ENCODE results near the gene CTNND2. TPM values are rescaled to one million over a fixed set of nuclear protein-coding genes. Genes with fewer than 3 reads are reported as not detected.

Gene CTNND2
- polyA plus RNA-seq, 1 donor from 2014 or later = 67.0 TPM

GRCh38 chr5:11449966-11450365, 454.3 kb downstream of the CTNND2 start:
- Histone ChIP-seq H3F3A (ENCODE audit: insufficient read depth, low read length, poor library complexity, severe bottlenecking) (no peaks in the 10 kb centered on the region), H3K79me2 (replicated peaks; ENCODE audit: insufficient read depth, low read length) (peaks cover 3% of the 10 kb centered on the region), H3K9me2 (ENCODE audit: insufficient read depth, low read length) (no peaks in the 10 kb centered on the region), H3K4me2 (ENCODE audit: low read length) (no peak overlapping the region), H3K27ac (ENCODE audit: low read length) (no peak overlapping the region), H3K27me3 (ENCODE audit: insufficient read depth, low read depth, low read length) (no peaks in the 10 kb centered on the region), H3K4me3 (ENCODE audit: low read length) (no peak overlapping the region), H3K9me3 (ENCODE audit: low read length) (no peaks in the 10 kb centered on the region), H3K9ac (ENCODE audit: low read length) (no peak overlapping the region), H4K20me1 (ENCODE audit: insufficient read depth) (no peaks in the 10 kb centered on the region), H2AFZ (ENCODE audit: low read depth, low read length) (no peak overlapping the region), H3K36me3 (ENCODE audit: insufficient read depth, low read length) (no peaks in the 10 kb centered on the region)
- TF ChIP-seq EP300 (conservative IDR thresholded peaks at IDR 0.05; ENCODE audit: poor library complexity, severe bottlenecking) = no peak
- no peak for TF ChIP-seq POLR2AphosphoS5 (IDR thresholded peaks at IDR 0.05)
- TF ChIP-seq, protein P1, sequence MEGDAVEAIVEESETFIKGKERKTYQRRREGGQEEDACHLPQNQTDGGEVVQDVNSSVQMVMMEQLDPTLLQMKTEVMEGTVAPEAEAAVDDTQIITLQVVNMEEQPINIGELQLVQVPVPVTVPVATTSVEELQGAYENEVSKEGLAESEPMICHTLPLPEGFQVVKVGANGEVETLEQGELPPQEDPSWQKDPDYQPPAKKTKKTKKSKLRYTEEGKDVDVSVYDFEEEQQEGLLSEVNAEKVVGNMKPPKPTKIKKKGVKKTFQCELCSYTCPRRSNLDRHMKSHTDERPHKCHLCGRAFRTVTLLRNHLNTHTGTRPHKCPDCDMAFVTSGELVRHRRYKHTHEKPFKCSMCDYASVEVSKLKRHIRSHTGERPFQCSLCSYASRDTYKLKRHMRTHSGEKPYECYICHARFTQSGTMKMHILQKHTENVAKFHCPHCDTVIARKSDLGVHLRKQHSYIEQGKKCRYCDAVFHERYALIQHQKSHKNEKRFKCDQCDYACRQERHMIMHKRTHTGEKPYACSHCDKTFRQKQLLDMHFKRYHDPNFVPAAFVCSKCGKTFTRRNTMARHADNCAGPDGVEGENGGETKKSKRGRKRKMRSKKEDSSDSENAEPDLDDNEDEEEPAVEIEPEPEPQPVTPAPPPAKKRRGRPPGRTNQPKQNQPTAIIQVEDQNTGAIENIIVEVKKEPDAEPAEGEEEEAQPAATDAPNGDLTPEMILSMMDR (IDR thresholded peaks at IDR 0.05; ENCODE audit: poor library complexity, severe bottlenecking) = no peak
- no peak for TF ChIP-seq TAF1 (IDR thresholded peaks at IDR 0.05; ENCODE audit: low read depth)
- TF ChIP-seq EZH2 (IDR thresholded peaks at IDR 0.05; ENCODE audit: borderline replicate concordance, insufficient read depth, low read length, poor library complexity, severe bottlenecking) = no peak

DNA sequence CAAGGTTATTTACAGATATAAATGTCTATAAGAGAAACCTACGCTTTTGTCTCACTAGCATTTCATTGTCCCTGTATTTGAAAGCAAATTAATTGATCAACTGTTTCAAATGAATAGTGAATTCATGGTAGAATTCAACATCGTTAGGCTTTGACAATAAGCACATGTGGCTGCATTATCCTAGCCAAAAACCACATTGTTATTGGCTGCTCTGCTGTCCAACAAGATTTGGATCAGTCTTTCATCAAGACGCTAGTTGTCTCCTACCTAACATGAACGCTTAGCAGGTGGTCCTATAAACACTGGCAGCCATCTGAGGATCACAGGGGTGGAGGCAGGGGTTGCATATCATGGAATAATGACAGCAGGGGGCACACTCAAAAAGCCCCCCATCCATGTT, 455.0 kb downstream of the CTNND2 start:
- no peak for TF ChIP-seq TAF1 (IDR thresholded peaks at IDR 0.05; ENCODE audit: low read depth)
- TF ChIP-seq, protein P2, sequence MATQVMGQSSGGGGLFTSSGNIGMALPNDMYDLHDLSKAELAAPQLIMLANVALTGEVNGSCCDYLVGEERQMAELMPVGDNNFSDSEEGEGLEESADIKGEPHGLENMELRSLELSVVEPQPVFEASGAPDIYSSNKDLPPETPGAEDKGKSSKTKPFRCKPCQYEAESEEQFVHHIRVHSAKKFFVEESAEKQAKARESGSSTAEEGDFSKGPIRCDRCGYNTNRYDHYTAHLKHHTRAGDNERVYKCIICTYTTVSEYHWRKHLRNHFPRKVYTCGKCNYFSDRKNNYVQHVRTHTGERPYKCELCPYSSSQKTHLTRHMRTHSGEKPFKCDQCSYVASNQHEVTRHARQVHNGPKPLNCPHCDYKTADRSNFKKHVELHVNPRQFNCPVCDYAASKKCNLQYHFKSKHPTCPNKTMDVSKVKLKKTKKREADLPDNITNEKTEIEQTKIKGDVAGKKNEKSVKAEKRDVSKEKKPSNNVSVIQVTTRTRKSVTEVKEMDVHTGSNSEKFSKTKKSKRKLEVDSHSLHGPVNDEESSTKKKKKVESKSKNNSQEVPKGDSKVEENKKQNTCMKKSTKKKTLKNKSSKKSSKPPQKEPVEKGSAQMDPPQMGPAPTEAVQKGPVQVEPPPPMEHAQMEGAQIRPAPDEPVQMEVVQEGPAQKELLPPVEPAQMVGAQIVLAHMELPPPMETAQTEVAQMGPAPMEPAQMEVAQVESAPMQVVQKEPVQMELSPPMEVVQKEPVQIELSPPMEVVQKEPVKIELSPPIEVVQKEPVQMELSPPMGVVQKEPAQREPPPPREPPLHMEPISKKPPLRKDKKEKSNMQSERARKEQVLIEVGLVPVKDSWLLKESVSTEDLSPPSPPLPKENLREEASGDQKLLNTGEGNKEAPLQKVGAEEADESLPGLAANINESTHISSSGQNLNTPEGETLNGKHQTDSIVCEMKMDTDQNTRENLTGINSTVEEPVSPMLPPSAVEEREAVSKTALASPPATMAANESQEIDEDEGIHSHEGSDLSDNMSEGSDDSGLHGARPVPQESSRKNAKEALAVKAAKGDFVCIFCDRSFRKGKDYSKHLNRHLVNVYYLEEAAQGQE (IDR thresholded peaks at IDR 0.05; ENCODE audit: borderline replicate concordance) = no peak
- TF ChIP-seq MXI1 (conservative IDR thresholded peaks at IDR 0.05; ENCODE audit: poor library complexity, severe bottlenecking) = no peak
- no peak for TF ChIP-seq EP300 (conservative IDR thresholded peaks at IDR 0.05; ENCODE audit: poor library complexity, severe bottlenecking)
- TF ChIP-seq, protein P1 (IDR thresholded peaks at IDR 0.05; ENCODE audit: poor library complexity, severe bottlenecking) = no peak
- TF ChIP-seq POLR2AphosphoS5 (IDR thresholded peaks at IDR 0.05) = no peak
- TF ChIP-seq SMC3 (conservative IDR thresholded peaks at IDR 0.05; ENCODE audit: poor library complexity) = no peak
- TF ChIP-seq RAD21 (conservative IDR thresholded peaks at IDR 0.05) = no peak
- TF ChIP-seq EZH2 (IDR thresholded peaks at IDR 0.05; ENCODE audit: borderline replicate concordance, insufficient read depth, low read length, poor library complexity, severe bottlenecking) = no peak
- H3K9me2 ChIP-seq (ENCODE audit: insufficient read depth, low read length) = no peaks in the 10 kb centered on the region
- no peaks in the 10 kb centered on the region for H3K36me3 ChIP-seq (ENCODE audit: insufficient read depth, low read length)
- no peaks in the 10 kb centered on the region for H3K9me3 ChIP-seq (ENCODE audit: low read length)
- no peaks in the 10 kb centered on the region for H4K20me1 ChIP-seq (ENCODE audit: insufficient read depth)
- no peak overlapping the region for H3K27ac ChIP-seq (ENCODE audit: low read length)
- no peaks in the 10 kb centered on the region for H3K27me3 ChIP-seq (ENCODE audit: insufficient read depth, low read depth, low read length)
- H3K9ac ChIP-seq (ENCODE audit: low read length) = no peak overlapping the region
- H3F3A ChIP-seq (ENCODE audit: insufficient read depth, low read length, poor library complexity, severe bottlenecking) = no peaks in the 10 kb centered on the region
- no peak overlapping the region for H2AFZ ChIP-seq (ENCODE audit: low read depth, low read length)
- H3K4me2 ChIP-seq (ENCODE audit: low read length) = no peak overlapping the region
- peaks cover 3% of the 10 kb centered on the region for H3K79me2 ChIP-seq (replicated peaks; ENCODE audit: insufficient read depth, low read length)
- no peak overlapping the region for H3K4me3 ChIP-seq (ENCODE audit: low read length)
